Neutrophil (primary cell): ENCODE results near the gene COA1.

Source experiments
- H3K27ac ChIP-seq: fragments of 200-600 bp; sonication (generic); 2 replicates; pipeline ENCODE4 v1.5.1; 2016; ENCODE audit warnings: mild to moderate bottlenecking, moderate library complexity
- H3K27me3 ChIP-seq: fragments of 200-600 bp; sonication (generic); 2 replicates; pipeline ENCODE4 v1.6.0; 2016; ENCODE audit warnings: mild to moderate bottlenecking
- H3K36me3 ChIP-seq: fragments of 200-600 bp; sonication (generic); 2 replicates; pipeline ENCODE4 v1.5.1; 2017
- H3K4me1 ChIP-seq, 2 experiments: fragments of 200-600 bp in 1 of 2; sonication (generic) in 1 of 2; 1 replicate in 1 of 2; 2 replicates in 1 of 2; pipeline versions ENCODE4 v1.5.1 to v1.6.1; 2013 to 2016; ENCODE audit warnings: low read depth in 1 of 2, low read length in 1 of 2, mild to moderate bottlenecking in 1 of 2, moderate library complexity in 1 of 2; ENCODE audit not compliant: control insufficient read depth in 1 of 2, insufficient read depth in 1 of 2
- H3K4me3 ChIP-seq, 2 experiments: fragments of 200-600 bp in 1 of 2; sonication (generic) in 1 of 2; 1 replicate in 1 of 2; 2 replicates in 1 of 2; pipeline ENCODE4 v1.5.1; 2013 to 2016; ENCODE audit warnings: low read depth in 1 of 2, low read length in 1 of 2, mild to moderate bottlenecking in 1 of 2, moderate library complexity in 1 of 2
- H3K9me3 ChIP-seq: fragments of 200-600 bp; sonication (generic); 2 replicates; pipeline ENCODE4 v1.5.1; 2016
- CTCF ChIP-seq: fragments of 200-600 bp; sonication (generic); IDR thresholded peaks from 2 replicates; pipeline ENCODE4 v1.5.1; 2016; ENCODE audit warnings: antibody characterized with exemption

Gene COA1

GRCh38 chr7:43656997-43657396 is 72.3 kb downstream of the COA1 start:
- Histone ChIP-seq H3K27me3 (no peaks in the 10 kb centered on the region), H3K9me3 (no peaks in the 10 kb centered on the region), H3K27ac (no peak overlapping the region), H3K36me3 (no peaks in the 10 kb centered on the region), H3K4me1 (peaks cover 37 to 43% of the 10 kb centered on the region in 2 experiments), H3K4me3 (no peak overlapping the region)
- no peak for TF ChIP-seq CTCF

DNA sequence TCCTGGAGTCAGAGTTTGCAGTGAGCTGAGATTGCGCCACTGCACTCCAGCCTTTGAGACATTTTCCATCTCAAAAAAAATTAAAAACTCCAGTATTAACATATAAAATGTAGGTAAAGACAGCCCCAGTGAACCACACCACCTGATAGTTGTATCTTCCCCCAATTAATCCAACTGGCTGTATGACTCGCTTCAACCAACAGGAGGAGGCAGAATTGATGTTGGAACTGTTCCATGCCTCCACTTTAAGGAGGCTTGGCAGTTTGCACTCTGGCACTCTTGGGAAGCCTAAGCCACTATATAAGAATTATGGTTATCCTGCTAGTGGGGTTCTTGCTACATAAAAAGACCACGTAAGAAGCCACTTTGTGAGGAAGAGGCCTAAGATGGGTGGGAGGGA is 73.7 kb downstream of the COA1 start:
- Histone ChIP-seq H3K4me1 (peaks cover 51 to 57% of the 10 kb centered on the region in 2 experiments), H3K4me3 (no peak overlapping the region), H3K27ac (no peak overlapping the region), H3K36me3 (no peaks in the 10 kb centered on the region), H3K9me3 (no peaks in the 10 kb centered on the region), H3K27me3 (no peaks in the 10 kb centered on the region)
- TF ChIP-seq CTCF, result no peak

GRCh38 chr7:43653891-43654504 is 75.3 kb downstream of the COA1 start:
- Histone ChIP-seq H3K36me3 (no peaks in the 10 kb centered on the region), H3K27ac (peak overlapping the region; percentile 85), H3K27me3 (no peaks in the 10 kb centered on the region), H3K9me3 (no peaks in the 10 kb centered on the region), H3K4me3 (peak overlapping the region in 1 of 2 experiments; percentile 34), H3K4me1 (peaks cover 63 to 67% of the 10 kb centered on the region in 2 experiments)
- TF ChIP-seq CTCF, result no peak

- H3K27ac ChIP-seq, result peak overlapping the region; percentile 85
- no peak for TF ChIP-seq CTCF
Measured at GRCh38 chr7:43653466-43653865, 75.9 kb downstream of the COA1 start.

DNA sequence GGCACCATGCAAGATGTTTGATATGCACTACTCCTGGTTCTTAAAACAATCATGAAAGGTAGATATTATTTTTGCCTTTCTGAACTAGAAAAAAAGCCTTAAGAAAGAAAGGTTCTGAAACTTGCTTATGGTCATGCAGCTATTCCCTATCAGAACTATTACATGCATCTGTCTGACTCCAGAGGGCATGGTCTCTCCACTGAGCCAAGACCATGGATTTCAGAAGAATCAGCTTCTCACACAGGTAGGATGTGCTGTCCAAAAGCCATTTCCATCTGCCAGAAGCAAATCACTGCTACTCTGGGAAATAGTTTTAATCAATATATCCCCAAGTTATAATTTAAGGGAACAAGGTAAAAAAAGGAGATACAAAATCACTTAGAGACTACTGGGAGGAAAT is 77.0 kb downstream of the COA1 start:
- Histone ChIP-seq H3K27ac (peak overlapping the region; percentile 96), H3K4me1 (peaks cover 74 to 75% of the 10 kb centered on the region in 2 experiments), H3K36me3 (no peaks in the 10 kb centered on the region), H3K9me3 (no peaks in the 10 kb centered on the region), H3K27me3 (no peaks in the 10 kb centered on the region), H3K4me3 (peak overlapping the region in 1 of 2 experiments; percentile 67)
- TF ChIP-seq CTCF, result no peak

More at GRCh38 chr7:43653466-43653865, 75.9 kb downstream of the COA1 start:
- peak overlapping the region in 1 of 2 experiments; percentile 34 for H3K4me3 ChIP-seq
- peaks cover 63 to 67% of the 10 kb centered on the region in 2 experiments for H3K4me1 ChIP-seq
- no peaks in the 10 kb centered on the region for H3K9me3 ChIP-seq
- H3K27me3 ChIP-seq, result no peaks in the 10 kb centered on the region
- no peaks in the 10 kb centered on the region for H3K36me3 ChIP-seq
